Prostate gland (tissue), 2 donors: ENCODE results near the gene PPFIA3. TPM values are rescaled to one million over a fixed set of nuclear protein-coding genes. Genes with fewer than 3 reads are reported as not detected.

Source experiments
- DNase-seq: peaks from one replicate; pipeline ENCODE4 v3.0.0-alpha.2; 2019; ENCODE audit warnings: low spot score
- H3K27ac ChIP-seq, 2 donors: fragments of 200-600 bp; sonication (generic); 2 replicates each; pipeline ENCODE4 v1.5.1; 2017 to 2019
- H3K27me3 ChIP-seq: fragments of 200-600 bp; sonication (generic); replicated peaks from 2 replicates; pipeline ENCODE4 v1.5.1; 2019; ENCODE audit not compliant: insufficient read depth
- H3K36me3 ChIP-seq, 2 donors: fragments of 200-600 bp; sonication (generic); 1 replicate in 1 of 2; 2 replicates in 1 of 2; pipeline versions ENCODE4 v1.5.1 to v1.8.1; 2017 to 2019
- H3K4me1 ChIP-seq: fragments of 200-600 bp; sonication (generic); replicated peaks from 2 replicates; pipeline ENCODE4 v1.5.1; 2019
- H3K4me3 ChIP-seq, 2 donors: fragments of 200-600 bp; sonication (generic); 2 replicates each; pipeline ENCODE4 v1.5.1; 2017 to 2019
- H3K9me3 ChIP-seq: fragments of 200-600 bp; sonication (generic); 2 replicates; pipeline ENCODE4 v1.5.1; 2017
- POLR2A ChIP-seq: fragments of 450-650 bp; IDR thresholded peaks from one replicate; pipeline ENCODE4 v1.6.1; 2016; ENCODE audit warnings: antibody characterized with exemption, mild to moderate bottlenecking
- POLR2AphosphoS5 ChIP-seq: sonication (generic); formaldehyde crosslinking; IDR thresholded peaks from one replicate; pipeline ENCODE4 v1.6.1; 2017; ENCODE audit warnings: antibody characterized with exemption
- WGBS: methylation state at CpG from one replicate; pipeline ENCODE4 v1.1.5; 2018; 5-methylcytosine and 5-hydroxymethylcytosine counted together
- intact Hi-C: fragments of 100-400 bp; cut with DNase I; formaldehyde crosslinking; loops from one replicate; pipeline ENCODE4 v1.14.2; 2022
- total RNA-seq, 2 donors: library from RNA; depleted of rRNA; stranded (reverse); fragments of >200 nt; gene quantifications; one replicate each; pipeline ENCODE4 v1.1.0, GENCODE V29; 2016
- TF ChIP-seq, protein P1 (sequence below), 4 experiments: fragments of 200-600 bp in 2 of 4; fragments of 450-650 bp in 2 of 4; sonication (generic) in 2 of 4; IDR thresholded peaks; 1 replicate in 3 of 4; 2 replicates in 1 of 4; pipeline ENCODE4 v1.5.1; 2016 to 2019; ENCODE audit warnings: antibody characterized with exemption in 4 of 4, mild to moderate bottlenecking in 2 of 4, moderate library complexity in 2 of 4

PPFIA3 gene
- total RNA-seq, 2 donors from 2014 or later = 12.3 to 18.2 TPM

DNA sequence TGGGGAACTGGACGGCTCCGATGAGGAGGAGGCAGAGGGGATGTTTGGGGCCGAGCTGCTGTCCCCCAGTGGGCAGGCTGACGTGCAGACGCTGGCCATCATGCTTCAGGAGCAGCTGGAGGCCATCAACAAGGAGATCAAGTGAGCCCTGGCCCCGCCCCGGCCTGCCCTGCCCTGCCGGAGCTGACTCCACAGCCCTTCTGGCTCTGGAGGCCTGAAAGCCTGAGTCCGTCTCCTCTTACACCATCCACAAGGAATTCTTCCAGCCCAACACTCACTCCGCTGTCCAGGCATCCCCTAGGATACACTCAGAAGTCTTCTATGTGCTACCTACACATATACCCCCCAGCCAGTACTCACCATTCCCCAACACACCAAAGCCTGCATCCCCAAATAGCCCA is 17.4 kb downstream of the PPFIA3 start:
- Histone ChIP-seq H3K36me3 (no peaks in the 10 kb centered on the region), H3K9me3 (no peaks in the 10 kb centered on the region), H3K4me1 (no peaks in the 10 kb centered on the region), H3K27me3 (no peaks in the 10 kb centered on the region), H3K27ac (no peak overlapping the region), H3K4me3 (no peak overlapping the region)
- WGBS = 84% methylated on average over 10 of the region's 10 CpGs
- DNase-seq = no peak
- TF ChIP-seq, protein P1, sequence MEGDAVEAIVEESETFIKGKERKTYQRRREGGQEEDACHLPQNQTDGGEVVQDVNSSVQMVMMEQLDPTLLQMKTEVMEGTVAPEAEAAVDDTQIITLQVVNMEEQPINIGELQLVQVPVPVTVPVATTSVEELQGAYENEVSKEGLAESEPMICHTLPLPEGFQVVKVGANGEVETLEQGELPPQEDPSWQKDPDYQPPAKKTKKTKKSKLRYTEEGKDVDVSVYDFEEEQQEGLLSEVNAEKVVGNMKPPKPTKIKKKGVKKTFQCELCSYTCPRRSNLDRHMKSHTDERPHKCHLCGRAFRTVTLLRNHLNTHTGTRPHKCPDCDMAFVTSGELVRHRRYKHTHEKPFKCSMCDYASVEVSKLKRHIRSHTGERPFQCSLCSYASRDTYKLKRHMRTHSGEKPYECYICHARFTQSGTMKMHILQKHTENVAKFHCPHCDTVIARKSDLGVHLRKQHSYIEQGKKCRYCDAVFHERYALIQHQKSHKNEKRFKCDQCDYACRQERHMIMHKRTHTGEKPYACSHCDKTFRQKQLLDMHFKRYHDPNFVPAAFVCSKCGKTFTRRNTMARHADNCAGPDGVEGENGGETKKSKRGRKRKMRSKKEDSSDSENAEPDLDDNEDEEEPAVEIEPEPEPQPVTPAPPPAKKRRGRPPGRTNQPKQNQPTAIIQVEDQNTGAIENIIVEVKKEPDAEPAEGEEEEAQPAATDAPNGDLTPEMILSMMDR (IDR thresholded peaks at IDR 0.05) = no peak
- TF ChIP-seq POLR2AphosphoS5 (no peak), POLR2A (no peak)
- intact Hi-C loops = no loop called here

DNA sequence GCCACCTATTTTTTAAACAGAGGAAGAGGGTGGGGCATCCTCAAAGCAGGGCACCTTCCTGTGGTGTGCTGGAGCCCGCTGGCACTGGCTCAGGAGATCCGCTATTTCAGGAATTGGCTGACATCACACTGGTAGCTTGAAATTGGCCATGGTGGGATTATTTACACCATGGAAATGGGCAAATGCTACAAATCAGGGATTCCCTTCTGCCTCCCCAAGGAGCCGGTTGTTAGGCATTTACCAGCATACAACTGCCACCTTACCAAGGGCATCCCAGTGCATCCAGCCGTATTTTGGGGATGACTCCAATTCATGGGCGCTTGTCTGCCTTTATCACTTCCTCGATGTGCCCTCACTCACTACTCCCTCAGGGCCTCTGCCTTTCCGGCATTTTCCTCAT is 21.6 kb downstream of the PPFIA3 start:
- TF ChIP-seq, protein P1 (IDR thresholded peaks at IDR 0.05) = no peak
- TF ChIP-seq POLR2A = no peak
- TF ChIP-seq POLR2AphosphoS5 = no peak
- intact Hi-C loops = no loop called here
- Histone ChIP-seq H3K27me3 (no peaks in the 10 kb centered on the region), H3K4me1 (peaks cover under 1% of the 10 kb centered on the region), H3K36me3 (no peaks in the 10 kb centered on the region), H3K27ac (no peak overlapping the region), H3K9me3 (no peaks in the 10 kb centered on the region), H3K4me3 (no peak overlapping the region)
- no peak for DNase-seq
- 84% methylated on average over 7 of the region's 7 CpGs for WGBS

DNA sequence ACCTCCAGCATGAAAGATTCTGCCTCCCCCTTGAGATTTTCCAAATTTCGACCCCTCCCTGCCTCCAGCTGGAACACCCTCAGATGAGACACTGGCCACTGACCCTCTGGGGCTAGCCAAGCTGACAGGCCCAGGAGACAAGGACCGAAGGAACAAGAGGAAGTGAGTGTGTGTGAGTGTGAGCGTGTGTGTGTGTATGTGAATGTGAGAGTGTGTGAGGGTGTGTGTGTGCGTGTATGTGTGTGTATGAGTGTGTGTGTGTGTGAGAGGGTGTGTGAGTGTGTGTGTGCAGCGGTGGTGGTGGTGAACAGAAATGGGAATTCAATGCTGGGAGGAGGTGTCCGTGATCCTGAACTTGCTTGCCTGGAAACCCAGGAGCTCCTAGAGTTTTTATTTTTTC is 22.0 kb downstream of the PPFIA3 start:
- DNase-seq = no peak
- 80% methylated on average over 6 of the region's 6 CpGs for WGBS
- H3K27me3 ChIP-seq = no peaks in the 10 kb centered on the region

DNA sequence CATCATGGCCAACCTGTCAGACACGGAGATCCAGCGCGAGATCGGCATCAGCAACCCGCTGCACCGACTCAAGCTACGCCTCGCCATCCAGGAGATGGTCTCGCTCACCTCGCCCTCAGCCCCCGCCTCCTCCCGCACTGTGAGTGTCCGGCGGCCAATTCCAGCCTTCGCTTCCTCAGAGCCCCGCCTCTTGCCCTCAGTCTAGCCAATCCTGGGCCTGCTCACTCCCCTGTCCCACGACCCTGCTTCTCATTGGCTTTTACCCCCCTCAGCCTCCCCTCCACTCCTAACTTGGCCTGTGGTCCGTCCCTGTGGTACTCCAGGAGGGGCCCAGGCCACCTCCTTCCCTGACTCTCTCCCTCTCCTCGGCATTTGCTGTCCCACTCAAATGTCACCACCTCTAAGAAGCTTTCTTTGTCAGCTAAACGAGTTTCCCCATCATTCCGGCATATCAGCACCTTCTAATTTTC is 23.6 kb downstream of the PPFIA3 start:
- intact Hi-C loops = no loop called here
- Histone ChIP-seq H3K27me3 (no peaks in the 10 kb centered on the region), H3K4me3 (peak overlapping the region; percentile 32 to 43), H3K4me1 (peaks cover 11% of the 10 kb centered on the region), H3K27ac (no peak overlapping the region), H3K9me3 (no peaks in the 10 kb centered on the region), H3K36me3 (no peaks in the 10 kb centered on the region)
- peak; percentile 93 for DNase-seq
- WGBS = 3% methylated on average over 21 of the region's 21 CpGs
- TF ChIP-seq POLR2AphosphoS5 = peak; percentile 91
- TF ChIP-seq POLR2A = peak; percentile 71
- TF ChIP-seq, protein P1 (IDR thresholded peaks at IDR 0.05) = no peak

More for the DNA sequence above, 22.0 kb downstream of the PPFIA3 start:
- H3K4me3 ChIP-seq = no peak overlapping the region
- no peaks in the 10 kb centered on the region for H3K9me3 ChIP-seq
- H3K4me1 ChIP-seq = peaks cover 4% of the 10 kb centered on the region
- intact Hi-C loops = no loop called here
- no peaks in the 10 kb centered on the region for H3K36me3 ChIP-seq
- H3K27ac ChIP-seq = no peak overlapping the region
- TF ChIP-seq, protein P1 (IDR thresholded peaks at IDR 0.05) = no peak
- TF ChIP-seq POLR2A (no peak), POLR2AphosphoS5 (no peak)
